ENCODE data around the gene TOPBP1. TPM values are rescaled to one million over a fixed set of nuclear protein-coding genes. Genes with fewer than 3 reads are reported as not detected.

TOPBP1 gene
- total RNA-seq, 1 experiment from 2014 or later = 34.3 TPM

DNA sequence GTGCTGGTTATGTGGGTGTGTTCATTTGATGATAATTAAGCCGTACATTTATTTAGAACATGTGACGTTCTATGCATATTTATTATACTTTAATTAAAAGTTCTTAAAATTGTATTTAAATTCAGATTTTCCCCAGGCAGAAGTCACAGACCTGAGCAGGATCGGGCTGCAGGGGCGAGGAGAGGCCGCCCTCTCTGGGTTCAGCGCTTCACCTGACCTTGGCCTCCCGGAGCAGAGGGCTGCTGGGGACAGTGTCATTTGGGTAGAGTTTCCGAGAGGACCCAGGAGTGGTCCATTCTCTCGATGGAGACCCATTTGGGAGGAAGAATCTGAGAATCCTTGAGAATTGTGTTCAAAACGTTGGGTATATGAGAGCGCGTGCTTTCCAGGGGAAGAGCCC is 12.0 kb upstream of the TOPBP1 start (continued):
- TF ChIP-seq, protein P1, sequence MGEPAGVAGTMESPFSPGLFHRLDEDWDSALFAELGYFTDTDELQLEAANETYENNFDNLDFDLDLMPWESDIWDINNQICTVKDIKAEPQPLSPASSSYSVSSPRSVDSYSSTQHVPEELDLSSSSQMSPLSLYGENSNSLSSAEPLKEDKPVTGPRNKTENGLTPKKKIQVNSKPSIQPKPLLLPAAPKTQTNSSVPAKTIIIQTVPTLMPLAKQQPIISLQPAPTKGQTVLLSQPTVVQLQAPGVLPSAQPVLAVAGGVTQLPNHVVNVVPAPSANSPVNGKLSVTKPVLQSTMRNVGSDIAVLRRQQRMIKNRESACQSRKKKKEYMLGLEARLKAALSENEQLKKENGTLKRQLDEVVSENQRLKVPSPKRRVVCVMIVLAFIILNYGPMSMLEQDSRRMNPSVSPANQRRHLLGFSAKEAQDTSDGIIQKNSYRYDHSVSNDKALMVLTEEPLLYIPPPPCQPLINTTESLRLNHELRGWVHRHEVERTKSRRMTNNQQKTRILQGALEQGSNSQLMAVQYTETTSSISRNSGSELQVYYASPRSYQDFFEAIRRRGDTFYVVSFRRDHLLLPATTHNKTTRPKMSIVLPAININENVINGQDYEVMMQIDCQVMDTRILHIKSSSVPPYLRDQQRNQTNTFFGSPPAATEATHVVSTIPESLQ (CRISPR knock-in tag; IDR thresholded peaks at IDR 0.05) = no peak
- TF ChIP-seq FOXK1 (CRISPR knock-in tag; IDR thresholded peaks at IDR 0.05) (no peak), JUN (CRISPR knock-in tag; IDR thresholded peaks at IDR 0.05) (no peak), NFYB (CRISPR knock-in tag; conservative IDR thresholded peaks at IDR 0.05; ENCODE audit: low read depth) (no peak), ZNF232 (CRISPR knock-in tag; IDR thresholded peaks at IDR 0.05) (no peak), SP1 (CRISPR knock-in tag; conservative IDR thresholded peaks at IDR 0.05) (no peak), PRRX2 (CRISPR knock-in tag; IDR thresholded peaks at IDR 0.05) (no peak), ZNF121 (CRISPR knock-in tag; IDR thresholded peaks at IDR 0.05) (no peak), SMAD4 (CRISPR knock-in tag; IDR thresholded peaks at IDR 0.05) (no peak)
- TF ChIP-seq, protein P2, sequence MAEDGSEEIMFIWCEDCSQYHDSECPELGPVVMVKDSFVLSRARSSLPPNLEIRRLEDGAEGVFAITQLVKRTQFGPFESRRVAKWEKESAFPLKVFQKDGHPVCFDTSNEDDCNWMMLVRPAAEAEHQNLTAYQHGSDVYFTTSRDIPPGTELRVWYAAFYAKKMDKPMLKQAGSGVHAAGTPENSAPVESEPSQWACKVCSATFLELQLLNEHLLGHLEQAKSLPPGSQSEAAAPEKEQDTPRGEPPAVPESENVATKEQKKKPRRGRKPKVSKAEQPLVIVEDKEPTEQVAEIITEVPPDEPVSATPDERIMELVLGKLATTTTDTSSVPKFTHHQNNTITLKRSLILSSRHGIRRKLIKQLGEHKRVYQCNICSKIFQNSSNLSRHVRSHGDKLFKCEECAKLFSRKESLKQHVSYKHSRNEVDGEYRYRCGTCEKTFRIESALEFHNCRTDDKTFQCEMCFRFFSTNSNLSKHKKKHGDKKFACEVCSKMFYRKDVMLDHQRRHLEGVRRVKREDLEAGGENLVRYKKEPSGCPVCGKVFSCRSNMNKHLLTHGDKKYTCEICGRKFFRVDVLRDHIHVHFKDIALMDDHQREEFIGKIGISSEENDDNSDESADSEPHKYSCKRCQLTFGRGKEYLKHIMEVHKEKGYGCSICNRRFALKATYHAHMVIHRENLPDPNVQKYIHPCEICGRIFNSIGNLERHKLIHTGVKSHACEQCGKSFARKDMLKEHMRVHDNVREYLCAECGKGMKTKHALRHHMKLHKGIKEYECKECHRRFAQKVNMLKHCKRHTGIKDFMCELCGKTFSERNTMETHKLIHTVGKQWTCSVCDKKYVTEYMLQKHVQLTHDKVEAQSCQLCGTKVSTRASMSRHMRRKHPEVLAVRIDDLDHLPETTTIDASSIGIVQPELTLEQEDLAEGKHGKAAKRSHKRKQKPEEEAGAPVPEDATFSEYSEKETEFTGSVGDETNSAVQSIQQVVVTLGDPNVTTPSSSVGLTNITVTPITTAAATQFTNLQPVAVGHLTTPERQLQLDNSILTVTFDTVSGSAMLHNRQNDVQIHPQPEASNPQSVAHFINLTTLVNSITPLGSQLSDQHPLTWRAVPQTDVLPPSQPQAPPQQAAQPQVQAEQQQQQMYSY (CRISPR knock-in tag; IDR thresholded peaks at IDR 0.05) = no peak
- TF ChIP-seq, protein P3, sequence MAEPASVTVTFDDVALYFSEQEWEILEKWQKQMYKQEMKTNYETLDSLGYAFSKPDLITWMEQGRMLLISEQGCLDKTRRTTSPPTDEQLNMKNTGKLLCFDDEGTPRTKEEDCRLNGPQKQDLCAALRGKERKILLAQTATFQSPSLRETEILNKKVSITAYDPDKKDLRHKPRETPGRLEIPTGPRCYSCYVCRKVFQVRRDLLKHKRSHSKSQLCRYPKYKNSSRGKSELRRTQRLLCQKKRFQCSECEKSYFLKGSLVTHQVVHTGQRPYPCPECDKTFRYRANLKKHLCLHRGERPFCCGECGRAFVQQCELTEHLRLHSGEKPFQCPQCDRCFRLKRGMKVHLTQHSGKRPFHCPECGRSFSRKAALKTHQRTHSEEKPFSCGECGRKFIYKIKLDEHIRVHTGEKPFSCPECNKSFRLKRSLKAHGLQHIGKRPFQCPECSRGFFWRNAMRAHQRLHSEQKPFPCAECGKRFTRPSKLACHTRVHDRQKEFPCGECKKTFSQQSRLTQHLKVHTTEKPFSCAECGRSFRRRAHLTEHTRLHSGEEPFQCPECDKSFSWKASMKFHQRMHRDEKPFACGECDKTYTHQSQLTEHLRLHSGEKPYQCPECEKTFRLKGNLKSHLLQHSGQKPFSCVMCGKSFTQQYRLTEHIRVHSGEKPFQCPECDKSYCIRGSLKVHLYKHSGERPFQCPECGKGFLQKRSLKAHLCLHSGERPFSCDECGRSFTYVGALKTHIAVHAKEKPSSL (CRISPR knock-in tag; conservative IDR thresholded peaks at IDR 0.05) = no peak
- TF ChIP-seq, protein P4, sequence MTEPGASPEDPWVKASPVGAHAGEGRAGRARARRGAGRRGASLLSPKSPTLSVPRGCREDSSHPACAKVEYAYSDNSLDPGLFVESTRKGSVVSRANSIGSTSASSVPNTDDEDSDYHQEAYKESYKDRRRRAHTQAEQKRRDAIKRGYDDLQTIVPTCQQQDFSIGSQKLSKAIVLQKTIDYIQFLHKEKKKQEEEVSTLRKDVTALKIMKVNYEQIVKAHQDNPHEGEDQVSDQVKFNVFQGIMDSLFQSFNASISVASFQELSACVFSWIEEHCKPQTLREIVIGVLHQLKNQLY (CRISPR knock-in tag; IDR thresholded peaks at IDR 0.05) = no peak
- TF ChIP-seq, protein P5, sequence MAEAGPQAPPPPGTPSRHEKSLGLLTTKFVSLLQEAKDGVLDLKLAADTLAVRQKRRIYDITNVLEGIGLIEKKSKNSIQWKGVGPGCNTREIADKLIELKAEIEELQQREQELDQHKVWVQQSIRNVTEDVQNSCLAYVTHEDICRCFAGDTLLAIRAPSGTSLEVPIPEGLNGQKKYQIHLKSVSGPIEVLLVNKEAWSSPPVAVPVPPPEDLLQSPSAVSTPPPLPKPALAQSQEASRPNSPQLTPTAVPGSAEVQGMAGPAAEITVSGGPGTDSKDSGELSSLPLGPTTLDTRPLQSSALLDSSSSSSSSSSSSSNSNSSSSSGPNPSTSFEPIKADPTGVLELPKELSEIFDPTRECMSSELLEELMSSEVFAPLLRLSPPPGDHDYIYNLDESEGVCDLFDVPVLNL (CRISPR knock-in tag; IDR thresholded peaks at IDR 0.05; ENCODE audit: borderline replicate concordance, low read depth) = no peak

DNA sequence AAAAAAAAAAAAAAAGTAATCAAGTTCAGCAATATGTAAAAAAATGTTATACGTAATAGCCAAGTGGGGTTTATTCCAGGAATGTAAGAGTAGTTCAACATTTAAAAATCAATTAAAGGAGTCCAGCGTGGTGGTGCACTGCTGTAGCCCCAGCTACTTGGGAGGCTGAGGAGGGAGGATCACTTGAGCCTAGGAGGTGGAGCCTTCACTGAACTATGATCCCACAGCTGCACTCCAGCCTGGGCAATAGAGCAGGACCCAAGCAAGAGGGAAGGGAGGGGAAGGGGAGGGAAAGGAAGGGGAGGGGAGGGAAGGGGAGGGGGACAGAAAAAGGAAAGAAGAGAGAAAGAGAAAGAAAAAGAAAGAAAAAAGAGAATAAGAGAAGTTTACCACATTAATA is 10.7 kb upstream of the TOPBP1 start:
- TF ChIP-seq ZNF416 (CRISPR knock-in tag; IDR thresholded peaks at IDR 0.05) = no peak
- TF ChIP-seq MXD4 (CRISPR knock-in tag; IDR thresholded peaks at IDR 0.05; ENCODE audit: borderline replicate concordance) = no peak
- no peak for TF ChIP-seq NR1H2 (CRISPR knock-in tag; IDR thresholded peaks at IDR 0.05)
- 0 out of 2 replicates have a peak, but pooled peaks have one; percentile 21 for TF ChIP-seq ZNF121 (CRISPR knock-in tag; IDR thresholded peaks at IDR 0.05)
- CTCF ChIA-PET = interaction anchor here (1.1 kb wide), 1 partner anchor 9 kb away, joined by 3 read pairs; no protein-coding TSS in a partner anchor
- no peaks in the 10 kb centered on the region for H3K36me3 Mint-ChIP-seq
- DNase-seq (ENCODE audit: low spot score) (no peak), ATAC-seq (no peak)
- peaks cover 18% of the 10 kb centered on the region for H3K4me1 Mint-ChIP-seq
- POLR2A ChIA-PET = no interaction called here
- H3K9me3 Mint-ChIP-seq = no peaks in the 10 kb centered on the region
- H3K4me3 Mint-ChIP-seq = no peak overlapping the region
- no peak overlapping the region for H3K27ac Mint-ChIP-seq
- H3K27me3 Mint-ChIP-seq (ENCODE audit: low read depth) = peaks cover 52% of the 10 kb centered on the region
